ENCODE results near the gene CTBP1. TPM values are rescaled to one million over a fixed set of nuclear protein-coding genes. Genes with fewer than 3 reads are reported as not detected.

The CTBP1 gene
- total RNA-seq, 1 experiment from 2014 or later = 136 TPM

DNA sequence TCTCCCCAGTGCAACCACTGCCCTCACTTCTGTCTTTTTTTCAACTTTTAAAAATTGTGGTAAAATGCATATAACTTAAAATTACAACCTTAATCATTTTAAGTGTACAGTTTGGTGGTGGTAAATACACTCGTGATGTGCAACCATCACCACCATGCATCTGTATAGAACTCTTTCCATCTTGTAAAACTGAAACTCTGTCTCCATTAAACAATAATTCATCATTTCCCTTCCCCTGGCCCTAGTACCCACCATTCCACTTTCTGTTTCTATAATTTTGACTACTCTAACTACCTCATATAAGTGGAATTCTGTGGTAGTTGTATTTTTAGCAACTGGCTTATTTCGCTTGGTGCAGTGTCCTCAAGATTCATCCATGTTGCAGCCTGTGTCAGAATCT is 6.8 kb upstream of the CTBP1 start:
- Histone ChIP-seq H3K4me1 (ENCODE audit: insufficient read depth, low read length) (no peaks in the 10 kb centered on the region), H2BK120ac (ENCODE audit: low read depth, low read length, poor library complexity, severe bottlenecking) (no peak overlapping the region), H4K8ac (replicated peaks; ENCODE audit: insufficient read length, low read depth, low read length) (no peak overlapping the region), H3K14ac (ENCODE audit: insufficient read depth, low read length) (no peak overlapping the region), H3K18ac (ENCODE audit: insufficient read length, low read depth, low read length) (no peak overlapping the region), H3K9me3 (ENCODE audit: control insufficient read depth, low read depth, low read length) (peaks cover 35% of the 10 kb centered on the region), H2AFZ (ENCODE audit: low read length) (no peak overlapping the region), H3K23ac (ENCODE audit: insufficient read length, low read depth, low read length) (no peak overlapping the region), H2BK5ac (ENCODE audit: insufficient read length, low read length) (no peak overlapping the region), H2AK5ac (ENCODE audit: insufficient read length, low read length) (no peak overlapping the region), H3K23me2 (ENCODE audit: insufficient read length, low read depth, low read length, poor library complexity, severe bottlenecking) (no peaks in the 10 kb centered on the region), H3K4ac (ENCODE audit: low read depth, low read length) (no peak overlapping the region), H4K5ac (ENCODE audit: insufficient read length, low read depth, low read length) (no peak overlapping the region), H2BK15ac (ENCODE audit: low read depth, low read length) (no peak overlapping the region), H3T11ph (ENCODE audit: low read length) (no peak overlapping the region), H3K9ac (ENCODE audit: extremely low read depth, insufficient read length, low read length) (no peak overlapping the region), H4K91ac (ENCODE audit: insufficient read length, low read depth, low read length) (no peak overlapping the region), H2BK12ac (ENCODE audit: insufficient read length, low read depth, low read length) (no peak overlapping the region), H2BK20ac (ENCODE audit: low read depth, low read length, poor library complexity, severe bottlenecking) (no peak overlapping the region), H3K79me2 (ENCODE audit: insufficient read depth, low read length) (no peaks in the 10 kb centered on the region), H3K56ac (ENCODE audit: insufficient read length, low read depth, low read length) (no peak overlapping the region), H4K20me1 (ENCODE audit: control insufficient read depth, insufficient read depth, insufficient read length) (no peaks in the 10 kb centered on the region), H3K27ac (ENCODE audit: insufficient read length, low read depth, low read length) (no peak overlapping the region), H3K79me1 (ENCODE audit: insufficient read depth, low read depth, low read length, poor library complexity, severe bottlenecking) (no peaks in the 10 kb centered on the region), H3K27me3 (ENCODE audit: insufficient read depth, low read length) (no peaks in the 10 kb centered on the region), H3K4me2 (ENCODE audit: insufficient read depth, insufficient read length, low read length) (no peak overlapping the region)
- no peak overlapping the region for H3K4me3 Mint-ChIP-seq
- no CpG with 5 or more reads among the region's 2 CpGs for WGBS (ENCODE audit: extremely low coverage, insufficient read length, low lambda C conversion rate)
- H3K27ac Mint-ChIP-seq = no peak overlapping the region
- TF ChIP-seq, protein P1, sequence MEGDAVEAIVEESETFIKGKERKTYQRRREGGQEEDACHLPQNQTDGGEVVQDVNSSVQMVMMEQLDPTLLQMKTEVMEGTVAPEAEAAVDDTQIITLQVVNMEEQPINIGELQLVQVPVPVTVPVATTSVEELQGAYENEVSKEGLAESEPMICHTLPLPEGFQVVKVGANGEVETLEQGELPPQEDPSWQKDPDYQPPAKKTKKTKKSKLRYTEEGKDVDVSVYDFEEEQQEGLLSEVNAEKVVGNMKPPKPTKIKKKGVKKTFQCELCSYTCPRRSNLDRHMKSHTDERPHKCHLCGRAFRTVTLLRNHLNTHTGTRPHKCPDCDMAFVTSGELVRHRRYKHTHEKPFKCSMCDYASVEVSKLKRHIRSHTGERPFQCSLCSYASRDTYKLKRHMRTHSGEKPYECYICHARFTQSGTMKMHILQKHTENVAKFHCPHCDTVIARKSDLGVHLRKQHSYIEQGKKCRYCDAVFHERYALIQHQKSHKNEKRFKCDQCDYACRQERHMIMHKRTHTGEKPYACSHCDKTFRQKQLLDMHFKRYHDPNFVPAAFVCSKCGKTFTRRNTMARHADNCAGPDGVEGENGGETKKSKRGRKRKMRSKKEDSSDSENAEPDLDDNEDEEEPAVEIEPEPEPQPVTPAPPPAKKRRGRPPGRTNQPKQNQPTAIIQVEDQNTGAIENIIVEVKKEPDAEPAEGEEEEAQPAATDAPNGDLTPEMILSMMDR (conservative IDR thresholded peaks at IDR 0.05) = no peak
- H3K36me3 Mint-ChIP-seq (ENCODE audit: insufficient read depth in 1 of 3, low read depth in 3 of 3) = peaks cover 35 to 40% (median 36%) of the 10 kb centered on the region in 3 experiments
- peaks cover 62% of the 10 kb centered on the region for H3K27me3 Mint-ChIP-seq (ENCODE audit: low read depth)
- DNase-seq = no peak
- H3K4me1 Mint-ChIP-seq = no peaks in the 10 kb centered on the region
- H3K9me3 Mint-ChIP-seq = peaks cover 74 to 93% of the 10 kb centered on the region in 2 experiments

Data from H9 (cell line).